ENCODE data around the gene TWNK.

TWNK gene

DNA sequence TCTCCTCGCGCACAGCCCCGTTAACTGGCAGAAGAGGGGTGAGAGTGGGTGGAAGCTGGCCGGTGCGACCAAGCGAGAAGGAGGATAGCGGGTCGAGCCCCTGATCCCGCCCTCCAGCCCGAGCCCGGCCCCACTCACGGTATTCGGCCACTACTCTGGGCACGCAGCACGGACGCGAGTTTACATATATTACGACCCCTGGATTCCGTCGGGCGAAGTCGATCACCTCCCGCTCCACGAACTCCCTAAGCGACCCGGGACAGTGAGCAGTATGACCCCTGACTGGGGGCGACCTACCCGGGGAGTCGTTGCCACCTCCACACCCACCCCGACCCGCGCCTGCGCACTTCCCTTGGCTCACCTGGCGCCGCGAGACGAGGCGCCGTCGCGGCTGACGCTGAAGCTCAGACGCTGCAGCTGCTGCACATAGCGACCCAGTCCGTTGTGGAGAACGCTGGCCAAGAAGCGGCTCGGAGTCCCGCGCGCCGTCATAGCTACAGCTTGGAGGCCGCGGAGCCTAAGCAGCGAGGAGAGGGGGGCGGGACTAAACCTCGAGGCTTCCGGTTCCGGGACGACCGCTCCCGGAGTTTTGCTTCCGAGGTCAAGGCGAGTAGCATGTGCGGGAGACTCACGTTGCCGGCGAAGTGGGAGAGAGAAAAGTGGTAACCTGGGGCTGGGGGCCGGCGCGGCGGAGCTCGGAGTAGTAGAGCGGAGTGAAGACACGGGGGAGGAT, at the start of gene TWNK, which contains the start of gene MRPL43:
TSS of gene TWNK (plus strand) at position 592 of the 733 bp plus-strand sequence. CDS start 668 bp downstream, outside the sequence.
TSS of gene MRPL43 (minus strand) at position 546 of the 733 bp plus-strand sequence. CDS start at position 492, 54 bp downstream.
- DNase-seq (ENCODE audit: low read depth), result peak; percentile 77

DNA sequence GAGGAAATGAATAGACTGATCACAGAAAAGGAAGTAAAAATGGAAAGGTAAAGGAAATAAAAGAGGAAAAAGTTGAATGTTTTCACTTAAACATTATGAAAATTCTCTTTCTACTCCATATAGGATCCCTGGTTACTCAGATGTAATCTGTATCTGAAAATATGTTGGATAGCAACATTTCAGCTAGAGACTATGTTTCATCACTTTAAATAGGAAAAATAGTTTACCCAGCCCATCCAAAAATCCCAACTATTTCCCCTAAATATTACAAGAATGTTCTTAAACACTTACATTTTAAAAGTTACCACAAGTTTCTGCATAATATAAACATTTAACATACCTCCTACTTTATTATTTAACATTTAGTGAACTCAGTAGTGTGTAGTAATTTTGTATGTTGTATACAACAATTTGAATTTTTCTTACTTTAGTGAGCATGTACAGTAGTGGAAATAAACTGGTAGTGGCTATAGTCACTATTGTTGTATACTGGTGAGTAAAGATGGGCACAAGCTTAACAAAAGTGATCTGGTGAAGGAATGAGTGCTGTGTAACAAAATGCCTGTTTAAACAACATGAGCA, 47.5 kb upstream of the TWNK start:
- no peak for DNase-seq (ENCODE audit: low read depth)

DNA sequence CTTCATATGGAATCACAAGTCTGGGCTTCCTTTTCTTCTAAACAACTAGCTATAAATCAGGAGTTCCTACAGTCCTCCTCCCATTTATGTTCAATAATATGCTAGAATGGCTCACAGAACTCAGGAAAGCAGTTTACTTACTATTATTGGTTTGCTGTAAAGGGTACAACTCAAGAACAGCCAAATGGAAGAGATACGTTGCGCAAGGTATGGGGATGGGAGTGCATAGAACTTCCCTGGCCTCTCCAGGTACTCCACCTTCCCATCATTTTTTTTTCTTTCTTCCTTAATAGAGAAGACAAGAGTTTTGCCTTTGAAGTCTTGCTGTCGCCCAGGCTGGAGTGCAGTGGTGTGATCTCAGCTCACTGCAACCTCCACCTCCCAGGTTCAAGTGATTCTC, 45.1 kb upstream of the TWNK start:
- DNase-seq (ENCODE audit: low read depth), result no peak

DNA sequence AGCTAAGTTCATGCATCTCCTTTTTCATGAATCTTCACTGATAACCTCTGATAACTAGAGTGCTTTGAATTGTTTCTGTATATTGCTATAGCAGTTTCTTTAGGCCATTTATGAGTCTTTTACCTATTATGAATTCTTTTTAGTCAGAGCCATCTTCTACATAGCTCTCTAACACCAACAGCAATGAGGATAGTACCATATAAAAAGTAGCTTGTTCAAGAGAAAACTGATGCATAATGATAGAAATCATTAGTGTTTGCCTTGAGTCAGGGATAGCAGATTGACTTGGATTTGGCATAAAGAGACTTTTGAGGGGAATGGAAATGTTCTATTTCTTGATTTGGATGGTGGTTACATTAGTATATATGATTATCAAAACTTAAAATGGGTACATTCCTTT, 43.8 kb upstream of the TWNK start:
- no peak for DNase-seq (ENCODE audit: low read depth)

DNA sequence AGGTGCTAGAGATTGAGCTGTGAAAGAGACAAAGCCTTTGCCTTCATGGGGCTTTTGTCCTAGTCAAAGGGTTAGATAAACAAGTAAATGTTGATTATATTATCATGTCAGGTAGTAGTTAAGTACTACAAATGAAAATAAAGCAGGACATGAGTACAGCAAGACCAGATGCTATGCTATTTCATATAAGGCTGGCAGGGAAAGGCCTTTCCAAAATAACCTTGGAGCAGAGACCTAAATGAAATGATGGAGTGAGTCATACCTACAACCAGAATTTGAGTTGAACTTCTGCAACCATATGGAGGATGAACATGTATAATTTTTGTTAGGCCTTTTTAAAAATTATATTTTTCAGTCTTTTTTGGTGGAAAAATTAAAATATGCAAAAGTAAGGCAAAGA, 41.6 kb upstream of the TWNK start:
- no peak for DNase-seq (ENCODE audit: low read depth)

DNA sequence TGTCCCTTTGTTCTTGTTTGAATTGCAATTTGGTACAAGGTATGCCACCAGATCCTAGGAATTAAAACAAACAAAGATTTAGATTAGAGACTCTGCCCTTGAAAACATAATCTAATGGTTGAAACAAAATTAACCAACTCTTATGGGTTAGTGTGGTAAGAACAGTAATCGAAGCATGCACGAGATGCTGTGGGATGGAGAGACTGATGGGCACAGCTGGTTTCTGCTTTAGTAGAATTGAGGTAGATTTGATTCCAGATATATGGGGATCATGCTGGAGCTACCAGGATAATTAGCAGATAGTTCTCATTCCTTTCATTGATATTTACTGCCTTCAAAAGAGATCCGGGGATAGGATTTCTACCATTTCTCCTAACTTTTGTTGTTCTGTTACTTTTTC, 38.4 kb upstream of the TWNK start:
- no peak for DNase-seq (ENCODE audit: low read depth)

DNA sequence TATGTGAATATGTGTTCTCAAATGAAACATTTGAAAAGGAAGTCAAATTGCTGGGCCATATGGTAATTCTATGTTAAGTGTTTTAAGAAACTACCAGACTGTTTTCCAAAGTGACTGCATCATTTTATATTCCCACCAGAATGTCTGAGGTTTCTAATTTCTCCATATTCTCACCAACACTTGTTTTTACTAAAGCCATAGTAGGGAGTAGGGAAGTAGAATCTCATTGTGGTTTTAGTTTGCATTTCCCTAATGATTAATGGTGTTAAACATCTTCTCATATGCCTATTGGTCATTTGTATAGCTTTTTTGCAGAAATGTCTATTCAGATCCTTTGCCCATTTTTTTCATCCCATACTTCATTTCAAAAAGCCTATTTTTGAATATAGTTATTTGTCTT, 27.1 kb upstream of the TWNK start:
- DNase-seq (ENCODE audit: low read depth), result no peak

DNA sequence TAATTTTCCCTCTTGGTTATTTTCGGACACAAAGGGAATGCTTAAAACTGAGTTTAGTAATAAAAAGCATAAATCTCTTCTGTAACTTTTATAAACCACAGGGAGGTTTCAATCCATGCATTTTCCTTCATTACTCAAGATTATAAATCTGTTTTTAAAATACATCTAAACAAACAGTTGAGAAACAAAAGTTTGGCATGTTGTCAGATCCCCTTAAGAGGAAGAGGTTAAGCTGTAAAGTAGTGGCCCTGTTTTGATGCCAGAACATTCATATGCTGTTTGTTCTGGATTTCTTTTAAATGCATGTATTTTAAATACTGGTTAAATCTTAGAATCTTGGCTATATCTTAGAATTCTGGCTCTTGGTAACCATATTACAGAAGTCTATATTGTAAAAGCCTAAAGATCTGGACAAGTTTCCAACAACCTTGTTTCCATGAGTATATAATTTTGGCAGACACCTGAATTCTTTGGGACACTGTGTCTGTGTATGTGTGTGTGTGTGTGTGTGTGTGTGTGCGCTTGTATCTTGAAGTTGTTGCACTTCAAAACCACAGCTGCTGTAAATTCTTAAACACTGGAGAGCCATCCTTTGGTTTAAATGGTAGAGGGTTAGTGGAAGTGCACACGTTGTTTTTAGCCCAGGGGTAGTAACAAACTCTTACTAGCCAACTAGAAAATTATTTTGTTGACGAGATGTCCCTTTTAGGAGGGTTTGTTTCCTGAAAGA, 24.8 kb upstream of the TWNK start:
- DNase-seq (ENCODE audit: low read depth), result no peak

DNA sequence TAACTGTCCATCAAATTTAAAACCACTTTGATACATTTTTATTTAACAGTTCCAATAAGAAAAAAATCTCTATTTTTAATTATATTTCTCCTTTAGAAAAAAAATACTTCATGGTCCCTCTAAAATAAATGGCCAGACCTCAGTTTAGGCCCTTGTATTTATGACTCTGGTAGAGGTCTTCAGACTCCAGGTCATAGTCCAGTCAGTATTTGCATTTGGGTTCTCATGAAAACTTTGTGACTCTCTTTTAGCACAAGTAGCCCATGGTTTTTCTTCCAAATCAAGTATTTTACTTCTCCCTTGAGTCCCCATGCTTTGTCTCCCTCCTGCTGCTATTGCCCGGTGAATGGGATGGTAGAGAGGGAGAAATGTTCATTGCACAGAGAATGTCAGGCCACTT, 23.5 kb upstream of the TWNK start:
- DNase-seq (ENCODE audit: low read depth), result no peak

DNA sequence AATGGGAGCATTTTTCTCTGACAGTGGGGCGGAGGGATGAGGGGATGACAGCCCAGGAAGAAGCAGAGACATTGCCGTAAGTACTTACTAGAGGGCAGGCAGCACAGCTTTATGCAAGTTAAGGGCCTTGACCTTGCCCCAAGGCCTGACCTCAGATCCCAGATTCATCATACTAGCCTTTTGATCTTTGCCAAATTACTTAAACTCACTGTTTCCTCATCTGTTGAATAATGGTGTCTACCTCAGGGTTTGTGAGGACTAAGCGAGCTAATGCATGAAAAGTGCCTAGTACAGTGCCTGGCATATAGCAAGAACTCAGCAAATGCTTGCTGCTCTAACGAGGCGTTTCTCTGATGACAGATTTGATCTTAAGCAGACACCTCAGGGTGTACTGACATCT, 21.5 kb upstream of the TWNK start:
- DNase-seq (ENCODE audit: low read depth), result no peak

DNA sequence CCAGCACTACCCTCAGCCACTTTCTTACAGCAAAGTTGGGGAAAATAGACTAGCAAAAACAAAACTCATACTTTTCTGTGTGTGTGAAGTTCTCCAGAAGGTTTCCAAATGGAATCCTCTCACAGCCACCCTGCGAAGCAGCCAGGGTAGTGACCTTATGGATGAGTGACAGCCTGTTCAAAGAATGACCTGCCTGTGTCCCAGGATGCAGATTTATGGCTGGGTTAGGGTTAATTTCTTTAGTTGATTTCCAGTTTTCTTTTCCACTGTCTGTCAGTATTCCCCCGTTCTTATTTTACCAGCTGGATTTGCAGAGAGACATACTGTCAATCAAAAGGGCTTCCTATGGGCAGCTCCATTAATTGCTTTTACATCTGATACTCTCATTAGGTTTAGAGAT, 20.5 kb upstream of the TWNK start:
- no peak for DNase-seq (ENCODE audit: low read depth)

DNA sequence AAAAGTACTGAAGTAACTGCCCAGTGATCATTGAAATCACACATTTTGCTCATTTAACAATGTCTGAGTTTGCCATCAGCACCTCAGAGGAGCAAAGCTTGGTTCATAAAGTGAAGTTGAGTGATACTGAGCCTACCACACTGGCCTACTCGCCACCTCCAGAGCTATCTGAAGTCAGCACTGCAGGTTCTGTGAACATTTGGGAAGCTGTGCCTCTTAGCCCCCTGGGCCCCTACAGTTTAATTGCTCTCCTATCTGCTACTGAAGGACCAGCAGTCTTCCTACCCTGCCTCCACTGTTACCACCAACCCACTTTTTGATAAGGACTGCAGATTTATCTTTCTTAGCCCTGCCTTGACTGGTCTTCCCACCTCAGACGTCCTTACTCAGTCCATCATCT, 20.0 kb upstream of the TWNK start:
- DNase-seq (ENCODE audit: low read depth), result no peak

DNA sequence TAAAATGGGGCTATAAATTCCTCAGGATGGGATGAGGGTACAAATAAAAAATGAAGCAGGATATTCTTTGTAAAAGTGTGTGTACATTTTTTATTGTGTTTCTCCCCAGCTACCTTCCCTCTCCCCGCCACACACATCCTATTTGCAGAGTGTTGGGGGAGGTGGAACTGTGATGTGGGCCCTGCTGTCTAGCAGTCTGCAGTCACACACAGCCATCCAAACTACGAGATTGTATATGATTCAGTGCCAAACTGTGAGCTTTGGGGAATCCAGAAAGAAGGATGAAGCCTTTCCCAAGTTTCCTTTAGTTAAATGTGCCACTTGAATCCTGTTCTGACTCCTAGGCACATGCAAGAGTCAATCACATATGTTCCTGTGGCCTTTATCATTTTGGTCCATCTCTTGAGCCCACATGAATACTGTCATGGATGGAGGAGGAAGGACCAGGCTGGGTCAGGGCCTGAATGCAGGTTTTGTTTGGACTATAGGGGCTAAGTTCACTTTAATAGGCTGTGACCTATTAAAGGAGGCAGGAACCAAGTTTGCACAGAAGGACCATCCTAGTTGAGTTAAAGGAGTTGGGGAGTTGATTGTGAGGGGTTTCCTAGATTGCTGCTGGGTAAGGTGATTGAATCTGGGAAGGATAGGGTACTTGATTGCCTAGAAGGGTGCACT, 19.1 kb upstream of the TWNK start:
- DNase-seq (ENCODE audit: low read depth), result no peak

DNA sequence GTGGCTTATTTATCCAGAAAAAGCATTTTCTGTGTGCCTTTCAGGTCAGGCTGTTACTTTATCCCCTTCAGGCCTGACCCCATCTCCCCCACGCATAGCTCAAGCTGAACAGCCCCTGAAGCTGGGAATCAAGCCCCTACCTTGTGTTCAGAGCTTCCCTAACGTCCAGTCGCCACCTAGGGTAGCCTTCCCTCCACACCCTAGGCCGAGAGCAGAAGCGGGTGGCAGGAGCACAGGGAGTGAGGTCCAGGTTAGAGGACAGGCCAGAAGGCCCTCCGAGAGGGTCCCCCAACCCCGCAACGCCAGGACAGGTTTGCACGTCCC, 18.5 kb upstream of the TWNK start:
- DNase-seq (ENCODE audit: low read depth), result no peak

DNA sequence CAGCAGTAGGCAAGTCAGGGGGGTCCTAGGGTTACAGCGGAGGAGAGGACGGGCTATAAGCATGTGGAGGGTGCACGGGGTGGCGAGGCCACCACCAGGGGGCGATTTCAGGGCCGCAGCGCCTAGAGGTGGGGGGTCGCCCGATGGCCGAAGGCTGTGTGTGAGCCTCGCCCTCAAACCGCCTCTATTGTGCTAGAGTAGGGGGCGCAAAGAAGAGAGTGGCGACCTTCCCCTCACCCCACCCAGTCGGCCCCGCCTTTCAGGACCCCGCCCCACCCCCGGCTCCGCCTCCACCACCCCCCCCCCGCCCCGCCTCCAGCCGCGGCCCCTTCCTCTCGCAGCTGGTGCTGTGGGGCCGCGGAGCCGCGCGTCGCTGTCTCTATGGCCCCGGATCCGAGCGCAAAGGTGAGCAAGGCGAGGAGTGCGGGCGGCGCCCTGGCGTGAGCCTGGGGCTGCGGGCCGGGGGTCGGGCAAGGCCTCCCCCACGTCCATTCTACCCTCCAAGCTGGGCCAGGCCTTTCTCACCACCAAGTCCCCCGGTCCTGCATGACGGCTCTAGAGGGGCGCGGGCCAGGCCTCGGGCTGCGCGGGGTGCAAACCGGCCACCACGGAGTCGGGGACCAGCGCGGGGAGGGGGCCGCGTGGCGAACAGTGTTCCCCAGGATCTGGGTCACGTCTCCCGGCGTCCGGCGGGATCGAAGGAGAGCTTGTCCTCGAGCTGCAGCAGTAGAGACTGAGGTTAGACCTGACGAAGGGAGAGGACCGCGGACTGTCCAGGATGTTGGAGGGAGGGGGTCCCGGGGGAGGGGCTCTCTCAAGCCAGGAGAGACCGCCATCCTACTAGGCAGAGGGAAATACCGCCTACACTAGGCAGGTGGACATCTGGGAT, 17.9 kb upstream of the TWNK start, which contains the start of gene SEMA4G:
TSS of gene SEMA4G (plus strand) at position 318 of the 889 bp plus-strand sequence. CDS start 3,409 bp downstream, outside the sequence.
- DNase-seq (ENCODE audit: low read depth), result peak; percentile 37

DNA sequence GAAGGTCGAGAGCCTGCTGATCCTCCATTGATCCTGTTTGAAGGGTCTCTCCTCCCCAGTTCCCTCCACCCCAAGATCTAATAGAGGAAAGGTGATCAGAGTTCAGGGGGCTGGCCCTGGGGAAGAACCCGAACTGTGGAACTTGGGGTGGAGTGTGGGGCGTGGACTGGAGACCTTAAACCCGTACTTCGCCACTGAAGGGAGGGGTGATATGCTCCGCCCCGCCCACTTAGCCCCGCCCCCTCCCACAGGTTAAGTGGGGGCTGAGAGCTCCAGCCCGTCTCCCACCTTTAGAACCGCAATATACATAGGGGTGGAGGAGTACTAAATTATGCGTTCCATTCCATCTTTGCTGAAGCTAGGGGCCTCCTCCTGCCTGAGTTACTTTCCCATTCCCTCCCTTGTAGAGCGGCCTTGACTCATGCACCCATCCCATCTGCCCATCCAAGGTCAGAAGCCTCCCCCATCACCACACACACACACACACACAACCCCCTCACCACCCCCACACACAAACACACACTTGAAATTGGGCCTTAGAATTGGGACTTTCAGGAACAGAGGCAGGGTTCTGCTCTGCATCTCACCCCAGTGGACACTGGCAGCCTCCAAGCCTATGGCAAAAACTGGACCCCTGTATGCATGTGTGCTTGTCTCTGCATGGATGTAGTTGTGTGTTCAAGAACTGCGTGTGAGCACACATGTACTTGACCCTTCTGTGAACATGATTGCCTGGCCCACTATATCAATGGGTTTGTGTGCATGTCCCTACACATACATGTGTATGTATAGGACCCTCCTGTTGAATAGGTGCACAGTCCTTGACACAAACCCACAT, 17.0 kb upstream of the TWNK start:
- DNase-seq (ENCODE audit: low read depth), result no peak

DNA sequence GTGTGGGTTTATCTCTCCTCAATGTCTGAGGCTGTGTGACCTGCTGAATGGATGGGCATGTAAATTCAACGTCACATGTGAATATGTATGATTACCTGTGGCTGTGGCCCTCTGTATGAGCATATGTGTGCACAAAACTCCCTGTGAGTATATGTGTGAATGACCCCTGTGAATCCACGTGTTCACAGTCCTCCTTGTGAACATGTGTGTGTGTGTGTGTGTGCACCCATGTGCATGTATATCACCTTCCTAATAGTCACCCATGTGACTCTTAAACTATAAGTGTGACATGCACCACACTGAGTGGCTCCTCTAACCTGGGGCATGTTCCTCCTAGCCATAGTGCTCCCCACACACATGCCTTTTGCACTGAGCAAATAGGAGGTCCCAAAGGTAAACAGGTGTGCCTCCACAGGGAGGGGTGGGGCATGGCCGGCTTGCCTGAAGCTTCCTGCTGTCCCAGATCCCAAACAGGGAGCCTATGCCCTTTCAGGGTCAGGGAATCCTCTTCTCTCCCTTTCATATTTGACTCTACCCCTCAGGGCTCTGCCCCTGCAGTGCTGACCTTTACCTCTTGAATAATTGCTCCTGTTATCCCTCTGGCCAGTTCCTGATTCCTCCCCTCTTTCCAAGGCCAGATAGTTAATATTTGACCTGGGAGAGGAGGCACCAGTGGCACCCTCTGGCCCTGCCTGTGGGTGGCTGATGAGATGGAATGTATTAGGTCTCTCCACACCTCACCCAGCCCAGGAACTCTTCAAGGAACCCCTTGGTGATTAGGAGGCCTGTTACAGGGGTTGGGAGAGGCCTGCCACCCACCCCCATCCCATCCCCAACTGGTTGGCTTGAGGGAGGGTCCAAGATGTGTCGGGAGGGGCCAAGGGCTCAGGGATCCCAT, 16.2 kb upstream of the TWNK start:
- no peak for DNase-seq (ENCODE audit: low read depth)

DNA sequence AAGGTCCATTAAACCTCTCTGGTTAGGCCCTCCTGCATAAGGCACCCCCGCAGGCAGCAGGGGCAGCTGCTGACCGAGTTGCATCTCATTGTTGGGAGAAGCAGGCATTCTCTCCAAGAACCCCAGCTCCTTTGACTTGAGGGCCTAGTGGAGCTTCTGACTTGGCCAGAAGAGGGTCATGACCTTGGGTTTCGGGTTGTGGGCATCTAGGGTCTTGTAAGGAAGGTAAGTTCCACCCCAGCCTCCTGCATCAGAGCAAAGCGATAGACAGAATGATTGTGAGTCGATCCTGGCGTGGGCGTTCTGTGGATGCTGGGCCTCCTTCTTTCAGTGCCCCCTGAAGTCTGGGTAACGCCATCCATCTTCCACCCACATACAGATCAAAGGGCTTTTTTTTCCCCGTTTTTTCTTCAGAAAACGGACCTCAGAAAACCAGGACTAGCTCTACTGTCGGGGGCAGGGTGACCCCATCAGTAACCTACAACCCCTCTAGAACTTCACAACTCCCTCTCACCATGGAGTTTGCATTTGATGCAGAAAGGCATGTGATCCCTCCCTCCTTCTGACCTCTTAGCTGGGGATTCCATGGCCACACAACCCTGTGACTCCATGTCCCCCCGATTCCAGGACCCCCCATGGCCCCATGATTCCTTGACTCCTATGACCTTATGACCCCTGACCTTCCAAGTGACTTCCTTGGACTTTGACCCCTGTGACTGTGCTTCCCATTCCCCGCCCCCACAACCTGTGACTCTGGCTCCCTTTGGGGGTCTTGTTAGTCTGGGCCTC, 15.0 kb upstream of the TWNK start:
- no peak for DNase-seq (ENCODE audit: low read depth)

Measured in activated T-cell treated with anti-CD3 and anti-CD28 coated beads for 48 hours (primary cell).